GM10266 (cell line): Measurements from ENCODE around the gene SLC27A5.
A peak's percentile ranks its signal among the peaks of the same experiment; 100 is the strongest.

Experiments
- DNase-seq: peaks from one replicate; pipeline ENCODE4 v3.0.0; 2012; ENCODE audit errors: extremely low spot score
- TF ChIP-seq, protein P1 (sequence below): IDR thresholded peaks from 2 replicates; pipeline ENCODE4 v1.5.1; 2012; ENCODE audit warnings: mild to moderate bottlenecking, low read depth; ENCODE audit not compliant: control insufficient read depth, insufficient read depth; ENCODE audit errors: missing control alignments

SLC27A5 gene

DNA sequence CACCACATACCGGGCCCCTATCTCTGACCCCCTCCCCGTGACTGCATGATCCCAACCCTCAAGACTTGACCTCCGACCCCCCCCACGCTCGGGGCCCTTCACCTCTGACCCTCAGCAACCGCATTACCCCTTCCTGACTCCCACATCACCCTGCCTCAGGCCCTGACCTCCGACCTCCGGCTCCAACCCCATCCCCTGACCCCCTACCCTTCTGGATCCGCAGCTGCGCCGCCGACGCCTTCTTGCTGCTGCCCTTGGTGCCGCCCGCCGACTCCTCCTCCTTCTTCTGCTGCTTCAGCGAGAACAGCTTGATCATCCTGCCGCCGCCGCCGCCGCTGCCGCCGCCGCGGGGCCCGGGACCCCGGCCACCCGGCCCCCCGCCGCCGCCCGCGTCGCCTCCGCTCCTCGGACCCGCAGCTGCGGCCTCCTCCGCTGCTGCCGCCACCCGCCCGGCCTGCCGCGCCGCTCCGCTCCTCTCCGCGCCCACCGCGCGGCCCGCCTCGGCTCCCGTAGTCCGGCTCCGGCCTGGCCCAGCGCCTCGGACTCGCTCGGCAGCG is 46.4 kb upstream of the SLC27A5 start, which contains the start of gene UBE2M:
UBE2M (minus strand) TSS at position 546 of the 557 bp plus-strand sequence; CDS start at position 316, 230 bp downstream.
- TF ChIP-seq, protein P1, sequence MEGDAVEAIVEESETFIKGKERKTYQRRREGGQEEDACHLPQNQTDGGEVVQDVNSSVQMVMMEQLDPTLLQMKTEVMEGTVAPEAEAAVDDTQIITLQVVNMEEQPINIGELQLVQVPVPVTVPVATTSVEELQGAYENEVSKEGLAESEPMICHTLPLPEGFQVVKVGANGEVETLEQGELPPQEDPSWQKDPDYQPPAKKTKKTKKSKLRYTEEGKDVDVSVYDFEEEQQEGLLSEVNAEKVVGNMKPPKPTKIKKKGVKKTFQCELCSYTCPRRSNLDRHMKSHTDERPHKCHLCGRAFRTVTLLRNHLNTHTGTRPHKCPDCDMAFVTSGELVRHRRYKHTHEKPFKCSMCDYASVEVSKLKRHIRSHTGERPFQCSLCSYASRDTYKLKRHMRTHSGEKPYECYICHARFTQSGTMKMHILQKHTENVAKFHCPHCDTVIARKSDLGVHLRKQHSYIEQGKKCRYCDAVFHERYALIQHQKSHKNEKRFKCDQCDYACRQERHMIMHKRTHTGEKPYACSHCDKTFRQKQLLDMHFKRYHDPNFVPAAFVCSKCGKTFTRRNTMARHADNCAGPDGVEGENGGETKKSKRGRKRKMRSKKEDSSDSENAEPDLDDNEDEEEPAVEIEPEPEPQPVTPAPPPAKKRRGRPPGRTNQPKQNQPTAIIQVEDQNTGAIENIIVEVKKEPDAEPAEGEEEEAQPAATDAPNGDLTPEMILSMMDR: no peak
- DNase-seq: no peak

DNA sequence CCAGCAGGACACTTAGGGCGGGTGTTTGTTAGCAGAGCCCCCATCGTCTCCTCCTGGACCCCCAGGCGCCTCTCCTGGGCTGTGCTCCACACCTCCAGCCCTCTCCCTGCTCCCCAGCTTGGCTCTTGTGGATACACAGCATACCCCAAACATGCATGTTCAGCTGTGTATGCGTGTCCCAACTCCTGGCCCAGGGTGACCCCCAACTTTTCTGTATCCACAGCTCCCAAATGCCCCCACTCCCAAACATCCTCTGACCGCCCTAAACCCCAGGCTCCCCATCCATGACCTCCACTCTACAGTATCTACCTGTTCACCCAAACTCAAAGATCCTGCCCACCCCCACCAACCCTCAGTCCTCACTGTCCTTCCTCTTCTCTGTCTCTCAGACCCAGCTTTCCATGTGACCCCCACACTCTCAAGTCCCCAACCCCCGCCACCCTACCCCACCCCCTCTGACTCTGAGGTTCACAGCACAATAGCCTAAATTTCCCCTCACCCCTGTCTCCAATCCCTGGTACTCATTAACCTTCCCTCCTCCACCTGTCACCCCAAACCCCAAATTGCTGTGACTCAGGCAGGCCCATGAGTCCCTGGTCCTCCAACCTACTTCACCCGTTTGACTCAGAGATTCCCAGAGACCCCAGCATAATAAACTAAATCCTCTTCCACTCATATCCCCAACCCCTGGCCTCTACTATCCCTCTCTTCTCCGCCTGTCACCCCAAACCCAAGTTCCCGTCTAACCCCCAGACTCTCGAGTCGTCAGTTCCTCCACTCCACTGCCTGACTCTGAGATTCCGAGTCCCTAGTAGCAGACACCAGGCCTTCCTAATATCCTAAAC is 45.7 kb upstream of the SLC27A5 start:
- DNase-seq: no peak
- TF ChIP-seq, protein P1: no peak

DNA sequence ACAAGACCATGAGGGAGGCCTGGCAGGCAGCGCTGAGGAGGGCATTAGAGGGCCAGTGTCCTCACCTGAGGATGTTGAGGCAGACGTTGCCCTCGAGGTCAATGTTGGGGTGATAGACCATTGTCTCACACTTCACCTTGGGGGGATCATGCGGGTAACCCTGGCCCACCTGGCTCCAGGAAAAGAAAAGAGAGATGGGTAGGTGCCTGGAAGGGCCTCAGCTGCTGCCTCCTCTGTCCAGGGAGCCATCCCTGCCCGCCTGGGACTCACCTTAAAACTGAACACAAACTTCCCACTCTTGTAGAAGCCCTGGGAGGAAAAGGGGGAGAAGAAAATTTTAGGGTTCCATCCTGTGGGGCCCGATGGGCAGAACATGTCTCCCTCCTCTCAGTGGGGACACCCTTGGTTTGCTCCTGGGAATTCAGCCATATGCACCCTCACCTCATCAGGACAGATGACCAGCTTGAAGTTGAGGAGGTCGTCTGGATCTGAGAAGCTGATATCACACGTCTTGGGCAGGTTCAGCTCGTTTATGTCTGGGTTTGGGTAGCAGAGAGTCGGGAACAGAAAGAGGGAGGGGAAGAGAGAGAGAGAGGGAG is 44.9 kb upstream of the SLC27A5 start:
- DNase-seq: no peak
- TF ChIP-seq, protein P1: no peak

DNA sequence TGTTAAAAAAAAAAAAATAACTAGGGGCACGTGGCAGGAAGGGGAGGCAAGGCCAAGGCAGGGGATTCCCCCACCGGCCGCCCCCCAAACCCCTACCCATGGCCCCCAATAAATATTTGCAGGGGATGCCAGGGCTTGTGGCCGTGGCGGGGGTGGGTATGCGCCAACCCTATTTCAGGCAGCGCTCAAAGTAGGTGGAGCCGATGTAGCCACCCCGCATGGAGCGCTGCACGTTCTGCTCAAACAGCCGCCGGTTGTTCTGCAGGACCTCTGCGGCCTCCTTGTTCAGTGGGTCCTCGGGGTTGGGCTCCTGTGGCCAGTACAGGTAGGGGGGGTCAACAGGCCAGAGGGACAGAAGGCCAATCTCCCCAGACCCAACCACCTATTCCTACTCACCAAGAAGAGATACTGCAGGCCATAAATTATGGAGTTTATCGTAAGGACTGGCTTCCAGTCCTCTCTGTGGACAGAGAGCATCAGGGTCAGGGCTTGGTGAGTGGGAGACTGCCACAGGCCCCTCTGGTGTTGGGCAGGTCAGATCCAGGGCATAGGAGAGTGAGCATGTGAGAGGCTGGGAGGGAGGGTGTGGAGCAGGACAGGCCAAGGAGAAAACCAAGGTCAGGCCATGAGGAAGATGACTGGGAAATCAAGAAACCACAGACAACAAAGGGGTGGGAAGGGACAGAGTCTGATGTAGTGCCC is 44.3 kb upstream of the SLC27A5 start:
- no peak for DNase-seq
- TF ChIP-seq, protein P1: no peak

DNA sequence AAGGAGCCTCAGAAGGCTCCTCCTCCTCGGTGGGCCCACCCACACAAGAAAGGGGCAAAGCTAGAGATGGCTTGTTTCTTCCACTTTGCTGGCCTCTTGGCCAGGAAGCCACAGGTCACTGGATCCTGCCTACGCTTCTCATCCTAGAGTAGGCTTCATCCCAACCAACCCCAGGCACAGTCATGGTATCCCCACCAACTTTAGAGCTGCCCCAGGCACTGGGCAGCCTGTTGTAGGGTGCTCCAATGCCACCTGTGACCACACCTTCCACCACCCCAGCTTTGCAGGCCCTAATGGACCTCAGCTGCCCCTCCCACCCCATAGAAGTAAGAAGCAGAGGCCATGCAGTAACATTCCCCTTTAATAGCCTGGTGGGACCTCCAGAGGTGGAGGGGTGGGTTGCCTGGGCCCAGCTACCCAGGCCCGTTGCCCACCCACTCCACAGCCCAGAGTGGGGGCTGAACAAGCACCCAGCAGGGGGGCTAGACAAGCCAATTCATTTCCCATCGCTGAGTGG is 43.6 kb upstream of the SLC27A5 start:
- TF ChIP-seq, protein P1: no peak
- no peak for DNase-seq

DNA sequence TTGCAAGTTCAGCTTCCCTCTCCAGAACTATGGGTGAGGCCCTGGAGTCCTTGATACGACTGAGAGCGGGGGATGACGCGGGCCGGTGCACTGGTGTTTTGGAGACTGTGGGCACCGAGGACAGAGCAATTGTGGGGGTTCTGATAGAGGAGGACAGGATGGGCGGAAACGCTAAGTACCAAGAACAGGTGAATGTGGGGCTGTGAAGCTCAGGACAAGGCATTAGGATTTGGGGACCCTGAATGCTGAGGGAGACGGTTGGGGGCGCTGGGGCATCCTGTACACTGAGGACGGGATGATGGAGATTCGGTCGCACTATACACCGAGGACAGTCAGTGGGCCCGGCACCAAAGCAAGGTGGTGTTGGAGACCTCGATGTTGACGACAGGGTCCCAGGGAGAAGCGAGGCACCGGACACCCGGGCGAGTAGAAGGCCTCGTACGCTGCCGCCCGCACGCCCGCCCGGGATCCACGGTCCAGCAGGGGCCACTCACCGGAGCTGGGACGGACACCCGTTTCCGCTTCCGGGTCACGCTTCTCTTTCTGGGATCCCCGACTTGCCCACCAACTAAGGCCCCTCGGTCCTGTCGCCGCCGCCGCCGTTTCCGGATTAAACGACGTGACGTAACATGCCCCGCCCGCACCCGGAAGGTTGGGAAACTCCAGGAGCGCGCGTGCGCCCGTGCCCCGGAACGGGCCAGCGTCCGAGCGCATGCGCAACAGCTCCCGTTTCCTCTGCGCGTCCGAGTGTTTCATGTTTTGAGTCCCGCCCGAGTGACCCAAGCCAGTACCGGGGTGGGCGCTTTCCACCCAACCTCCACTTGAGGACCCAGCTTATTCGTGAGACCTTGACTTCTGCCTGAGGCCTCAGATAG is 42.9 kb upstream of the SLC27A5 start, which contains the start of gene CHMP2A:
CHMP2A (minus strand) TSS at position 612 of the 875 bp plus-strand sequence. CDS start 893 bp downstream, outside the sequence.
- DNase-seq: peak; percentile 94
- TF ChIP-seq, protein P1: no peak
